Neural progenitor cell (in vitro differentiated cells): ENCODE data around the gene SAV1.
"Not testable (repeated sequence)": the region's sequence is repeated elsewhere in the genome, so short reads cannot be mapped to it uniquely, and the experiment has no call there.

Experiments used
- CTCF ChIP-seq: fragments of 200-600 bp; sonication (generic); IDR thresholded peaks from 2 replicates; pipeline ENCODE4 v1.5.1; 2017; ENCODE audit warnings: antibody characterized with exemption, mild to moderate bottlenecking
- EZH2 ChIP-seq: fragments of 200-600 bp; sonication (generic); IDR thresholded peaks from 2 replicates; pipeline ENCODE4 v1.6.1; 2017; ENCODE audit warnings: antibody characterized with exemption, mild to moderate bottlenecking, moderate library complexity
- EZH2phosphoT487 ChIP-seq: fragments of 200-600 bp; sonication (generic); IDR thresholded peaks from 2 replicates; pipeline ENCODE4 v1.6.1; 2017; ENCODE audit warnings: antibody characterized with exemption

GRCh38 chr14:50694260-50694659 lies 26.2 kb upstream of the SAV1 start:
- TF ChIP-seq CTCF, EZH2, EZH2phosphoT487: not testable (repeated sequence)
